ENCODE measurements around the gene CDCA3.

Gene CDCA3

GRCh38 chr12:6832125-6832524 lies 19.0 kb downstream of the CDCA3 start:
- DNase-seq (ENCODE audit: low spot score) (no peak), FAIRE-seq (no peak)

GRCh38 chr12:6831450-6831995 lies 19.6 kb downstream of the CDCA3 start:
- no peak for DNase-seq (ENCODE audit: low spot score)
- no peak for FAIRE-seq

GRCh38 chr12:6830999-6831398 lies 20.1 kb downstream of the CDCA3 start:
- no peak for FAIRE-seq
- no peak for DNase-seq (ENCODE audit: low spot score)

- DNase-seq (ENCODE audit: low spot score) (no peak), FAIRE-seq (no peak)
Observed at GRCh38 chr12:6830286-6830890, 20.7 kb downstream of the CDCA3 start.

- FAIRE-seq: no peak
Observed at GRCh38 chr12:6829536-6830220, 21.4 kb downstream of the CDCA3 start.

GRCh38 chr12:6828781-6829535 lies 22.1 kb downstream of the CDCA3 start:
- FAIRE-seq (no peak), DNase-seq (ENCODE audit: low spot score) (no peak)

More at GRCh38 chr12:6829536-6830220, 21.4 kb downstream of the CDCA3 start:
- DNase-seq (ENCODE audit: low spot score): no peak

- FAIRE-seq: no peak
- peak; percentile 53 for DNase-seq (ENCODE audit: low spot score)
Observed at GRCh38 chr12:6827982-6828780, 22.9 kb downstream of the CDCA3 start, which contains the start of gene P3H3. Gene P3H3 (plus strand): TSS chr12:6828407. CDS start chr12:6828441, 34 bp downstream.

GRCh38 chr12:6827437-6827911 lies 23.6 kb downstream of the CDCA3 start:
- FAIRE-seq (no peak), DNase-seq (ENCODE audit: low spot score) (peak; percentile 69)

GRCh38 chr12:6826734-6827436 lies 24.2 kb downstream of the CDCA3 start:
- no peak for DNase-seq (ENCODE audit: low spot score)
- FAIRE-seq: no peak

- no peak for FAIRE-seq
- no peak for DNase-seq (ENCODE audit: low spot score)
Observed at GRCh38 chr12:6826125-6826733, 24.9 kb downstream of the CDCA3 start.

- DNase-seq (ENCODE audit: low spot score) (peak; percentile 61), FAIRE-seq (no peak)
Observed at GRCh38 chr12:6825398-6826124, 25.5 kb downstream of the CDCA3 start.

- no peak for FAIRE-seq
- DNase-seq (ENCODE audit: low spot score): no peak
Observed at GRCh38 chr12:6824901-6825381, 26.1 kb downstream of the CDCA3 start.

- no peak for DNase-seq (ENCODE audit: low spot score)
- no peak for FAIRE-seq
Observed at GRCh38 chr12:6824085-6824775, 26.9 kb downstream of the CDCA3 start.

GRCh38 chr12:6823182-6824084 lies 27.7 kb downstream of the CDCA3 start:
- FAIRE-seq (no peak), DNase-seq (ENCODE audit: low spot score) (no peak)

GRCh38 chr12:6822426-6823135 lies 28.5 kb downstream of the CDCA3 start:
- FAIRE-seq: no peak
- DNase-seq (ENCODE audit: low spot score): no peak

- DNase-seq (ENCODE audit: low spot score) (no peak), FAIRE-seq (no peak)
Observed at GRCh38 chr12:6821591-6822425, 29.3 kb downstream of the CDCA3 start, which contains the start of gene GPR162. Gene GPR162 (plus strand): TSS chr12:6821821. CDS start chr12:6823899, 2,078 bp downstream.

Measured in RCC 7860 (cell line).